Adipose tissue (tissue), 3 donors: ENCODE measurements around the gene BRINP2. TPM values are rescaled to one million over a fixed set of nuclear protein-coding genes. Genes with fewer than 3 reads are reported as not detected.
"Not testable (repeated sequence)": the region's sequence is repeated elsewhere in the genome, so short reads cannot be mapped to it uniquely, and the experiment has no call there.

Source experiments
- H3K27ac ChIP-seq: one replicate; pipeline ENCODE4 v1.5.1; 2013; ENCODE audit warnings: low read depth, low read length
- WGBS, 3 donors: extraction: QIAGEN DNeasy Blood & Tissue Kit; methylation state at CpG; one replicate each; pipeline ENCODE4 v1.1.7; 2013; 5-methylcytosine and 5-hydroxymethylcytosine counted together
- polyA plus RNA-seq, 3 donors: library from polyadenylated mRNA; stranded (reverse); fragments of 200-250 nt; gene quantifications; one replicate each; pipeline ENCODE4 v1.2.3, GENCODE V29; 2013
- donor health status: healthy with polysubstance abuse.
- donor health status: Bipolar disorder and iron deficiency.
- donor health status: healthy.

The BRINP2 gene
- polyA plus RNA-seq, 3 donors: 0.10 to 0.16 TPM; not detected in 1

DNA sequence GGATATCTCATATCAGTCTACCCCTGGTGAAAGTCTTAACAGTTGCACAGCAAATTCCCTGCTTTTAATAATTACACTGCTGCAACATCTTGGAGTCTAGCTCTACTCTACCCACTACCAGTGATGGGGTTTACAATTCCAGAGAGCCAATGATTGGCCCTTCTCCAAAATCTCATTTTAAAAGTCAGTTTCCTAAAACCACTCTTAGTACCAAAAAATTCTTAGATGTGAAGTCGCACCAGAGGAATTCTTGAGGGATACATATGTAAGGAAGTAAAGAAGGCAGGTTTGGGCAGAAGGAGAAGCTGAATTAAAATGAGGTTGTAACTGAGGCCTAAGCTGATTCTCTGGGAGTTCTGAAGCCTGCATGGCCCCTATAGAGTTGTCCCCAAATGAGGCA lies 129.7 kb downstream of the BRINP2 start:
- H3K27ac ChIP-seq: no peak overlapping the region
- 88 to 97% (median 94%) methylated on average over 1 of the region's 1 CpG for WGBS, 3 donors

- no peak overlapping the region for H3K27ac ChIP-seq
- WGBS, 3 donors: 16 to 34% (median 31%) methylated on average over 1 of the region's 1 CpG
These were observed 130.8 kb downstream of the BRINP2 start for GRCh38 chr1:177301425-177302124.

GRCh38 chr1:177302357-177303044 lies 131.7 kb downstream of the BRINP2 start:
- 47 to 73% (median 67%) methylated on average over 7 of the region's 7 CpGs for WGBS, 3 donors
- H3K27ac ChIP-seq: no peak overlapping the region

DNA sequence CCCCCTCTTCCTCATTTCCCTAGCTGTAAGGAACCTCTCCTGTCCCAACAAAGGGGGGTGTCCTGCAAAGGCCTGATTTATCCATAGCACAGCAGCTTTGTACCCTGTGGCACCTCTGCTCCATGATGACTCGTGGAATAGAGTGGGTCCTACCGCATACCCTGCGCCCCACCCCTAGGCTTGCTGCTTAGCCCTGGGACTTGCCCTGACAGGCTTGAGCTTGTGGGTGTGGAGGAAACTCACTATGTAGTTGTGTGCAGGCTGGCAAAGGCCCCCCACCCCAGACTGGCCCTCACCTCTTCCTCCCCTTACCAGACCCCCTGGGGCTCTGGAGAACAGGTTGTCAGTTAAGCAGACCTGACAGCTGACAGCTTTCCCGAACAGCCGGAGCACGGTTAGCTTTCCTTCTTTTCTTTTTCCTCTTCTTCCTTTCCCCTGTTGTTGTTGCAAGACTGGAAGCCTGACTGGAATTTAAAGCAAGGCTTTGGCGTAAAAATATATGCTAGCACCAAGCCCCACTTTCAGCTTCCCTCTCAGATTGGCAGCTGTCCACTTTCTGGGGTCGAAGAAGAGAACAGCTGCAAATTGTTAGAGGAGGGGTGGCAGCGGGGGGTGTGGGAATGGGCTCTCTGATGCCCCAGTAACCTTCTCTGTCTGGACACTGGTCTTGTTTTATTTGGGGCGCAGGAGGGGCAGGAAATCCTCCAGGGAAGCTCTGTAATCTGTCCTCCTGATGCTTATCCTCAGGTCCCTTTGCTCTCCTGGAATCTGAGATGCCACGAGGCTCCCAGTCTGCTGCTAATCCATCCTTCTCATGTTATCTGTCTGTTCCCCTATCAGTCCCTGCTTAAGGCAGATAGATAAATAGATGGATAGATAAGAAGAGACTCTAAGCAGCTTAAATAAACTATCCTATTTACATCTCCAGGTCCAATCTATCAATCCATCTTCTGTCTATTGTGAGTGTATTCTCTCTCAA lies 134.6 kb downstream of the BRINP2 start:
- no peak overlapping the region for H3K27ac ChIP-seq
- WGBS, 3 donors: 46 to 59% (median 59%) methylated on average over 11 of the region's 11 CpGs

DNA sequence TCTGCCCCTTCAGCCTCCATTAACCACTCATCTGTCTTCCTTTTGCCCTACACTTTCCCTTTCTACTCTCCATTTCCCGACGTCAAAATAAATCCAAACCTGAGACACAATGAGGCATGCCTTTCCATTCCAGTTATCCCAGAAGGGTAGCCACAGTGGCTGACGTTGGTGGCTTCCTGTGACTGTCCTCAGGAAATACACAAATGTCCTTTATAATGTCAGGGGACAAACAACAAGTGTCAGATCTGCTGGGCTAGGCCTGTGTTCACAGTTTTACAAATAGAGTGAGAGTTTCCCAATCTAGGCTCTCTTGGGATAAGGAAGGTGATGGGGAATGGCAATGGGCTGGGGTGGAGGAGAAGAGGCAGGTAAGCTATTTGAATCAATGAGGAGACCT lies 135.3 kb downstream of the BRINP2 start:
- H3K27ac ChIP-seq: no peak overlapping the region
- WGBS, 3 donors: 22 to 30% (median 23%) methylated on average over 3 of the region's 3 CpGs

DNA sequence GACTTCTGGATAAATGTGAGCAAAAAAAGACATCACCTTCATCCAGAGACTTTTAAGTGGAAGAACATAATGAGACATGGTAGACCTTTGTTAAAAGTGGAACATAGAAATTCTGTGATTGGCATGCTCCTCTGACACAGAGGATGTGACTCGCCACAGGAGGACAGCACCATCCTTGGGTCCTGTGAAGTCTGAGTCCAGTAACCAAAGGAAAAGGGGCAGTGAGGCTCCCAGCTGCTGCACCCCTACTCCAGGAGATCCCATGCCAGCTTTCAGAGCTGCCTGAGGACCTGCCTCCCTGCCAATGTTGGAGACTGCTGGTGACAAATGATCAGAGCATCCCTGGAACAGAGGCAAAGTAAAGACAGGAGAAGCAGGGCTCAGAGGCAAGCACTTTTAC lies 136.2 kb downstream of the BRINP2 start:
- H3K27ac ChIP-seq: no peak overlapping the region
- WGBS, 3 donors: 81 to 95% (median 82%) methylated on average over 1 of the region's 1 CpG

- H3K27ac ChIP-seq: no peak overlapping the region
These were observed 137.0 kb downstream of the BRINP2 start for GRCh38 chr1:177307771-177308170.

GRCh38 chr1:177309880-177310279 lies 139.1 kb downstream of the BRINP2 start:
- 70 to 76% (median 72%) methylated on average over 2 of the region's 2 CpGs for WGBS, 3 donors

GRCh38 chr1:177310326-177310725 lies 139.6 kb downstream of the BRINP2 start:
- no peak overlapping the region for H3K27ac ChIP-seq
- WGBS, 3 donors: 93 to 96% (median 95%) methylated on average over 1 of the region's 1 CpG

More at GRCh38 chr1:177309880-177310279, 139.1 kb downstream of the BRINP2 start:
- no peak overlapping the region for H3K27ac ChIP-seq

DNA sequence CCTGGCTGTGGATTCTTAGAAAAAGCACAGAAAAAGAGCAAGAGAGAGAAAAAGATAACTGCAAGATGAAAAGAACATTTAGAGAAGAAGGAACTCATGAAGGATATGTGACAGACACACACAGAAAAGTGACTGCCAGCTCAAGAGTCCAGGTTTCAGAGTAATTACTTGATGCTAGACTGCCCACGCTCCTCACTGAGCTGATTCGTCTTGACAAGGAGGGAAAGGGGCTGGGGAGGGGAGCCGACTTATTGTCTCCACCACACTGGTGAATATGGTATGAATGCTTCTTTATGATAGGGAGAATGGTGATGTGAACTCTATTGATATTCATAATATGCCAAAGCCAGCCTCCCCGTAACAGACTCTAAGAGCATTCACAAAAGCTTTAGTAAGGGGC lies 140.4 kb downstream of the BRINP2 start:
- H3K27ac ChIP-seq: no peak overlapping the region
- WGBS, 3 donors: 70 to 80% (median 73%) methylated on average over 4 of the region's 4 CpGs

GRCh38 chr1:177311586-177311985 lies 140.8 kb downstream of the BRINP2 start:
- H3K27ac ChIP-seq: no peak overlapping the region
- 81 to 95% (median 83%) methylated on average over 2 of the region's 2 CpGs for WGBS, 3 donors

DNA sequence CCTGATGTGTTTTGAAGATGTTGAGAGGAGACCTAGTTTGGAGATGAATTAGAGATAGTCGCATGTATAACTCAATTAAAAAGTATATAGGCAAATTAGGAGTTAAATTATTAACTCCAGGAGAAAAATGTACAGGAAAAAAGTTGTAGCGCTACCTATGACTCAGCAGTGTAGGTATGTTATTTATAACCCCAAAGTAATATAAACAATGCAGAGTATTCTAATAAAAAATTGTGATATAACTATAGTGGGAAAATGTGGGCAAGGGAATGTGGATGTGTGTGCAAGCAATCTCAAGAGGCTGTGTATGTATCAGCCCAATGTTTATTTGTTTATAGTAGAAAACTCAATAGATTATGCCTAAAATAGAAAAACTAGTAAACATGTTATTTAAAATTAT lies 144.5 kb downstream of the BRINP2 start:
- no peak overlapping the region for H3K27ac ChIP-seq
- WGBS, 3 donors: 39 to 47% (median 41%) methylated on average over 2 of the region's 2 CpGs

GRCh38 chr1:177315761-177316160 lies 145.0 kb downstream of the BRINP2 start:
- WGBS, 3 donors: 67 to 76% (median 69%) methylated on average over 4 of the region's 4 CpGs
- H3K27ac ChIP-seq: no peak overlapping the region

GRCh38 chr1:177321434-177321833 lies 150.7 kb downstream of the BRINP2 start:
- not testable (repeated sequence) for H3K27ac ChIP-seq

- WGBS, 3 donors: 50 to 62% (median 52%) methylated on average over 2 of the region's 2 CpGs
- H3K27ac ChIP-seq: no peak overlapping the region
These were observed 157.5 kb downstream of the BRINP2 start for GRCh38 chr1:177328251-177328650.

DNA sequence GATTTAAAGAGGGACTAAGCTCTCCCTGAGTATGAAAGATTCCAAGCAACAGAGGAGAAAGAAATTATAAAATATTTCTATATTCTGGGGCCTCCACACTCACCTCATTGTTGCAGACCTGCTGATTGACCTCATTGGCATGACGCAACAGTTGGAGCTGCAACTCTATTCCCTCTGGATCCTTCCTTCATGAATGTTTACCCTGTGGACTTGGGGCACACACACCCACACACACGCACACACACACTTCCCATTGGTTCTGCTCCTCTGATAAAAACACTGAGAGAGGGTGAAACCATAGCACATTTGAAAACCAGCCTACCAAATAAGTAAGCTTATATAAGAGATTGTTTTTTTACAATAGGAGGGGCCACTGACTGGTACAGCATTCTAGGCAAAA lies 159.1 kb downstream of the BRINP2 start:
- 87 to 88% (median 88%) methylated on average over 2 of the region's 2 CpGs for WGBS, 3 donors
- H3K27ac ChIP-seq: no peak overlapping the region
